GM21367 (cell line): ENCODE results near the gene VPS11.
A peak's percentile ranks its signal among the peaks of the same experiment; 100 is the strongest.

ENCODE experiments used
- ATAC-seq: cut with Tn5 transposase; IDR thresholded peaks from one replicate; pipeline ENCODE4 v1.9.1; 2021; ENCODE audit not compliant: unreplicated experiment

Gene VPS11

DNA sequence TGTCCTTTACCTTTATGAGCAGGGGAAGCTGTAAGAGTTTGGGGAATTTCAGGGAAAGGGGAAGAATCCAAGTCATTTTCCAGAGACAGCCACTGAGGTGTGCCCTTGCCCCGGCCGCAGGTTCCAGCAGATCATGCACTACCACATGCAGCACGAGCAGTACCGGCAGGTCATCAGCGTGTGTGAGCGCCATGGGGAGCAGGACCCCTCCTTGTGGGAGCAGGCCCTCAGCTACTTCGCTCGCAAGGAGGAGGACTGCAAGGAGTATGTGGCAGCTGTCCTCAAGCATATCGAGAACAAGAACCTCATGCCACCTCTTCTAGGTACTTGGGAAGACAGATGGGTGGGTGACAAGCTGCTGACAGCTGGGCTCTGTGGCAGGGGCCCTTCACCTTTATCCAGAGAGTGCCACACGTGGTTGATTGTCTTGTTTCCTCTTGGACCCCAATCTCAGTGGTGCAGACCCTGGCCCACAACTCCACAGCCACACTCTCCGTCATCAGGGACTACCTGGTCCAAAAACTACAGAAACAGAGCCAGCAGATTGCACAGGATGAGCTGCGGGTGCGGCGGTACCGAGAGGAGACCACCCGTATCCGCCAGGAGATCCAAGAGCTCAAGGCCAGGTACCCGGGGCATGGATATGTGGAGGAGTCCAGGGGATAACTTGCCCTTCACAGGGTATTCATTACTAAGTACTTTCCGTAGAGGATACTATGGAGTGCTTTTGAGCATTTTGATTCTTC lies 11.2 kb downstream of the VPS11 start:
- no peak for ATAC-seq

DNA sequence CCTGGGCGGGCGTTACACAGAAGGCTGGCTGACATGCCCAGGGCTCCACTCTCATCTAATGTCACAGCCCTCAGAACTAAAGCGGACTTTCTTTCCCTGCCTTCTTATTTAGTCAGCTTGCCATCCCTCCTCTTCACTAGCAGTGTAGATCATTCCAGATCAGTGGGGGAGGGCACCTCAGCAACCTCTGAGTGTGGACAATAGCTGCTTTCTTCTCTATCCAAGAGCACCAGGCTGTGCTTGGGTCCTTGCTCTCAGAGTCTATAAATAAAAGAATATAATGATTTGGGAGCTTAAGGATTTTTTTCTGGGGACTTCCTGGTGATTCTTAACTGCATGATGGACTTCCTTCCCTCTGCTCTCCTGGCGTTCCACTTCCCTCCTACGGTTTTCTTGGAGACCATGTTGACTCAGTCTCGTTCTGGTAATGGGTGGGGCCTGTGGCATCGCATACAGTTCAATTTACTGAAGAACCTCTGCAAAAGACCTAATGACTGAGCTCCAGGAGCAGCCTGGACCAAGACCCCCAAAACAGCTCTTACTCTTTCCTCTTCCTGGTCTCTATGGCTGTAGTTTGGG lies 14.2 kb downstream of the VPS11 start:
- no peak for ATAC-seq

DNA sequence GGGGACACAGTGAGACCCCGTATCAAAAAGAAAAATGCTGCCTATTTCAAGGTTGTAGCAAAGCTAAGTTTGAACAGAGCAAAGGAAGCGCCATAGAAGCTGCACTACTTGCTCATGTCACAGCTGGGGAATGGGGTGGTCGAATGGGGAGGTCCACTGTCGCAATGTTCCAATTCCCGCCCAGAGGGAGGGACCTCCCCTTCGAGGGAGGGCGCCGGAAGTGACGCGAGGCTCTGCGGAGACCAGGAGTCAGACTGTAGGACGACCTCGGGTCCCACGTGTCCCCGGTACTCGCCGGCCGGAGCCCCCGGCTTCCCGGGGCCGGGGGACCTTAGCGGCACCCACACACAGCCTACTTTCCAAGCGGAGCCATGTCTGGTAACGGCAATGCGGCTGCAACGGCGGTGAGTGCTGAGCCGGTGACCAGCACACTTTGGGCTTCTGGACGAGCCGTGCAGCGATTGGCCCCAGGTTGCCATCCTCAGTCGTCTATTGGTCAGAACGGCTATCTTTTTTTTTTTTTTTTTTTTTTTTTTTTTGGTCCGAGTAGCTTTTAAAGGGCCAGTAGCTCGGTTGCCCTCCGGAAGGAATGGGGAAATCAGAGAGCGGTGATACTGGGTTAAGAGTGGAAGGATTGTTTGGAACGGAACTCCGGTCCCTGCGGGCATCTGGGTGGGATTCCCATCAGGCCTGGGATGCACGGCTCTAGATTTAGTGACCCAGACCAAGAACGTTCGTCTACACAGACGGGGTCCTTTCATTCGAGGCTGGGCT lies 17.2 kb downstream of the VPS11 start, which contains the start of gene HMBS:
Gene HMBS, plus strand, starts transcription at position 219 of the 774 bp plus-strand sequence. Its CDS starts 153 bp downstream, at position 372.
- ATAC-seq = peak; percentile 80

DNA sequence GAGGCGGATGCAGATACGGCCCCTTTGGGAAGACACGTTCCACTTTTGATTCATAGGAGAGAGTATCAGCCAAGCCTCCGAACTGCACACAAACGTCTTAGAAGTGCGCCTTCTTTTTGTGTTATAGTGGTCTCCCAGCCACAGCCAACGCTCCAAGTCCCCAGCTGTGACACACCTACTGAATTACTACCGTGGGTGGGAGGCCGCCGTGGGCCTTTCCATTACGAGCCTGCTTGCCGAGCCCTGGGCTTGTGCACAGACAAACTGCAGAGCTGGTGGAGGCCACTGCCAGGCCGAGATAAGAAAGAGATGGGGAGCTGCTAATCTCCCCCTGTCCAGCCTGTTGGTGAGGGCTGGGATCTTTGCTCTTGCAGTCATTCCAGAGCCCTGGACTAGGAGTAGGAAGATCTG lies 17.8 kb downstream of the VPS11 start:
- peak; percentile 10 for ATAC-seq

DNA sequence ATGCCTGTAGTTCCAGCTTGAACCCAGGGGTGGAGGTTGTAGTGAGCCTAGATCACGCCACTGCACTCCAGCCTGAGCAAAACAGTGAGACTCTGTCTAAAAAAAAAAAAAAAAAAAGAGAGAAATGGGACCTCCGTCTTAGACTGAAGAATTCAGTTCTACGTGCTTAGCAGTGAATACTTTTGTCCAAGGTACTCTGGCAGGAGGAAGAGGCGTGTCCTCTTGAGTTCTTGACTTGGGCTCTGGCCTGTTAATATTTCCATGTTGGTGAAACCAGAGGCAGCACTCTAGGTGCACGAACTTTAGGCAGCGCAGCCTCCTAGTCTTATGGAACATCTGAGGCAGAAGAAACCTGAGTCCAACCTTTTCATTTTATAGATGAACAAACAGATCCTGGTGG lies 19.5 kb downstream of the VPS11 start:
- no peak for ATAC-seq

DNA sequence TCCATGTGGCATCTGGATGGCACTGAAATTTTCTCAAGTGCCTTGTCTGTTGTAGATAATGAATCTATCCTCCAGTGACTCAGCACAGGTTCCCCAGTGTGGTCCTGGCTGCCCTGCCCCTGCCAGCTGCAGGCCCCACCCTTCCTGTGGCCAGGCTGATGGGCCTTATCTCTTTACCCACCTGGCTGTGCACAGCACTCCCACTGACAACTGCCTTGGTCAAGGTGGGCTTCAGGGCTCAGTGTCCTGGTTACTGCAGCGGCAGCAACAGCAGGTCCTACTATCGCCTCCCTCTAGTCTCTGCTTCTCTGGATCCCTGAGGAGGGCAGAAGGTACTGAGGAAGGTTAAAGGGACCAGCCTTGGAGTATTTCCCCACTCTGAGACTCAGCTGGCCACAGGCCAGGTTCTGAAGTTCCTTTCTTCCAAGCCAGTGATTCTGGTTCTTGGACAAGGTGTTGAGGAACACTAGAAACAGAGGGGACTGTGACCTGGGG lies 20.2 kb downstream of the VPS11 start:
- no peak for ATAC-seq

DNA sequence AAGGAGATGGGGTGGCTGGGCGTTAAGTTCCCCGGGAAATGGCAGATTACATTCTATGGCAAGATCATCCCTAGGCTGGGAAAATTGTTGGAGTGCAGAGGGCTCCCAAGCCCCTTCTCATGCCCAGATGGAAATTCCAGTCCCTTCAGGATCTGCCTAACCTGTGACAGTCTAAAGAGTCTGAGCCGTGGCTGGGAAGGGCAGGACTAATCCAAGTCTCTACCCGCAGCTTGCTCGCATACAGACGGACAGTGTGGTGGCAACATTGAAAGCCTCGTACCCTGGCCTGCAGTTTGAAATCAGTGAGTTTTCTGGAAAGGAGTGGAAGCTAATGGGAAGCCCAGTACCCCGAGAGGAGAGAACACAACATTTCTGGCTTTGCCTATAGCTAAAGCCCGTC lies 20.8 kb downstream of the VPS11 start:
- ATAC-seq = no peak

DNA sequence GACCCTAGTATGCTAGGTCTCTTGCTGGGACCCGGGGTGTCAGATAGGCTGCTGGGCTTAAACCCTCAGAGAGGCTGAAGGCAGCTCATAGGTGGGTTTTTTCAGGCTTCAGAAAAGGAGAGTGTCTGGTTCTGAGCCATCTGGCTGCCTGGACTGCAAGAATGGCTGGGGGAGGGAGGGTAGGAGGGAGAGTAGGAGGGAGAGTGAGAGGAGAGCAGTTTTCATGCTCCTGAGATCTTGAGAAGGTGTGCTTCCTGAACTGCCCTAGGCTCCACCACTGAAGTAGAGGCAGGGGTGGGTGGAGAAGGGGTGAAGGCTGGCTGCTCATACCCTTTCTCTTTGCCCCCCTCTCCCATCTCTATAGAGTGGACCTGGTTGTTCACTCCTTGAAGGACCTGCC lies 21.7 kb downstream of the VPS11 start:
- no peak for ATAC-seq

DNA sequence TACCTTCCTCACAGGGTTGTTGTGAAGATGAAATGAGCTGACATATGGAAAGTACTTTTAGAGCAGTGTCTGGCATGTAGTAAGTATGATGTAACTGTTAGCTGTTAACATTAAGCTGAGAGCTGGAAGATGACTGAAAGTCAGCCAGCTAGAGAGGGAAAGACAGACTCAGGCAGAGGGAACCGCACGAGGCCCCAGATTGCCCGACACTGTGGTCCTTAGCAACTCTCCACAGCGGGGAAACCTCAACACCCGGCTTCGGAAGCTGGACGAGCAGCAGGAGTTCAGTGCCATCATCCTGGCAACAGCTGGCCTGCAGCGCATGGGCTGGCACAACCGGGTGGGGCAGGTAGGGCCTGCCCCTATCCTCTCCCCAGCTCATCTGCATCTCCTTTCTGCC lies 23.6 kb downstream of the VPS11 start:
- ATAC-seq = no peak

DNA sequence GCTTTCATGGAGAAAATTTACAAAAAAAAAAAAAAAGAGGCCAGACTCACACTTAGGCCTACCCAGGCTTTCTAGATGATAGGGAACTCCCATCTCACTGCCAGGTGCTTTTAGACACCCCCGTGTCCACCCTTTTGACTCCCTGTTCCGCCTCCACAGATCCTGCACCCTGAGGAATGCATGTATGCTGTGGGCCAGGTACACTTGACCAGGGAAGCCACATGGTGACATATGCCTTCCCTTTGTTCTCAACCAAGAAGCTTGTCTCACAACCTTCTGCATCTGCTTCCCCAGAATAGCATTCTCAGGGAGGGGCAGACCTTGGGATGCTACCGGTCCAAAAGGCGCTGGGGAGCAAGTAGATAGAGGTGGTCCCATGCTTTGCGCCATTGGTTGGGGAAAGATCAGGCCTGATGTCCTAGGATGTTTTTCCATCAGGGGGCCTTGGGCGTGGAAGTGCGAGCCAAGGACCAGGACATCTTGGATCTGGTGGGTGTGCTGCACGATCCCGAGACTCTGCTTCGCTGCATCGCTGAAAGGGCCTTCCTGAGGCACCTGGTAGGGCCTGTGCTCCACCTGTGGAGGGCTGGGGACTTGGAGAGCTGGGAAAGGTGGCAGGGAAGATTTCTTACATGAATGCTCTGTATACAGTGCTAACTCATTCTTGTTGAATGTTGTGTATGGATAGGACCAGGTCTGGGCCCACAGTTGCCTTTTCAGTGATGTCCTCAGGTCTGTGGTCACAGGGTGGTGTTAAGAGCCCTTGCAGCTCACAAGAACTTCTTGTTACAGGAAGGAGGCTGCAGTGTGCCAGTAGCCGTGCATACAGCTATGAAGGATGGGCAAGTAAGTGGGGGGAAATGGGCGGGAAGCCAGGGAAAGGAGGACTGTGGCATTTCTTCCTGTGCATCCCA lies 24.6 kb downstream of the VPS11 start:
- ATAC-seq = no peak

DNA sequence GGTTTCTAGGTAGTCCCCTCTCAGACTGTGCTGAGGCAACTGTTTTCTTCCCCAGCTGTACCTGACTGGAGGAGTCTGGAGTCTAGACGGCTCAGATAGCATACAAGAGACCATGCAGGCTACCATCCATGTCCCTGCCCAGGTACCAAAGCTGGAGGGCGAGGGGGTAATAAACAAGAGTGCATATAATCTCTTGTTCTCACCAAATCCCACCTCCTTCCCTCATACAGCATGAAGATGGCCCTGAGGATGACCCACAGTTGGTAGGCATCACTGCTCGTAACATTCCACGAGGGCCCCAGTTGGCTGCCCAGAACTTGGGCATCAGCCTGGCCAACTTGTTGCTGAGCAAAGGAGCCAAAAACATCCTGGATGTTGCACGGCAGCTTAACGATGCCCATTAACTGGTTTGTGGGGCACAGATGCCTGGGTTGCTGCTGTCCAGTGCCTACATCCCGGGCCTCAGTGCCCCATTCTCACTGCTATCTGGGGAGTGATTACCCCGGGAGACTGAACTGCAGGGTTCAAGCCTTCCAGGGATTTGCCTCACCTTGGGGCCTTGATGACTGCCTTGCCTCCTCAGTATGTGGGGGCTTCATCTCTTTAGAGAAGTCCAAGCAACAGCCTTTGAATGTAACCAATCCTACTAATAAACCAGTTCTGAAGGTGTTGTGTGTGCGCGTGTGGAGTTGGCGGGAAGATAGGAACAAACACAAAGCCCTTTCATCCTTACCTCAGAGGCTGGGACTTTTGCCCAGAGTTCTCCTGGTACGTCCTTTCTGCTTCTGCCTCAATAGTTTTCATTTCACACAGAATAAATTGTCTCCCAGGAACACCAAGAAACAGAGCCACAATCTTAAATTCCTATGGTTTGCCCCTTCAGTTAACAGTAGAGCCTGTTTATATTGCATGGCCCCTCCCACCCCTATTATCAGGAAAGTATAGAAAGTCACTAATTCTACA lies 25.5 kb downstream of the VPS11 start:
- no peak for ATAC-seq

DNA sequence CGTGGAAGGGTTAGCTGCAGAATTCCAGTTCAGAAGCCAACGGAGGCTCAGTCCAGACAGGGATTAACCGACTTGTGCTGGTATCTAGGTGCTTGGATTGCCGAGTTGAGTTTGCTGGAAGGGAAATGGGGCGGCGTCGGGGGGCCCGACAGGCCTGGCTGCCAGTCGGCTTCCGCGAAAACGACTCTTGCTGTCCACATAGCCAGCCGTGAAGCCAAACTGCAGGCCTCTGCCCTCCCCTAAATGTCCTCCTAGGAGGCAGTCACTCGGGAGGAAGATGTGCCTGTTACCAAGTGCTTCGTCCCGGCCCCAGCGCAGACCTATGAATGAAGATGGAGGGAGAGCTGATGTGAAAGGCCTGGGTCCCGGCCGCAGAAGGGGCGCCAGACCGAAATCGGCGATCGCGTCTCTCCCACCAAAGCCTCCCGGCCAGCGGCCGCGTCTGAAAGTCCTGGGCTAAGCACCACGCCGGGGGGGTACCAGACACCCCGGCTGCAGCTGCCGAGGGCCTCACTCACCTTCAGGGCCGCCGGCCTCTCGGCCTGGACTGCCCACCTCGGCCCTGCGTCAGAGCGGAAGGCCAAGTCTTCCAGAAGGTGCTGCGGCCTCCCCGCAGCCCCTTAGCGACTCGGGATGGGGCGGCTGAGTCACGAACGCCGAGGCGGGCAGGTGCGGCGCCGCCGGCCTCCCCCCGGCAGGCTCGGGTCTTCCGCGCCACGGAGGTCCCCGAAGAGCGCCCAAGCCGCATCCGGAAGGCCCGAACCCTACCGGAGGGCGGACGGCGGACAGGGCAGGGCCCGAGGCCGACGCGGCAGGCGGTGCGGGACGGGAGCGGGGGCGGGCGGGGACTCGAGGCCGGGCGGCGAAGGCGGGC lies 26.6 kb downstream of the VPS11 start:
- no peak for ATAC-seq

DNA sequence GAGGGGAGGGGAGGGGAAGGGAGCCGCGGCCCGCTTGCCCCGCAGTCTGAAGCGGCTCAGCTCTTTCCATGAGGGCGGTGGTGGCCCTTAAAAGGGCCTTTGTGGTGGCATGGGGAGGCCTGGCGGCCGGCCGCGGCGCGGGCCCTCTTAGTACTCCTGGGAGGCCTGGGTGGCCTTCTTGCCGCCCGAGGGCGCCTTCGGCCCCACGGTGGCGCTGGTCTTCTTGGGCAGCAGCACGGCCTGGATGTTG lies 27.1 kb downstream of the VPS11 start:
- peak; percentile 29 for ATAC-seq

DNA sequence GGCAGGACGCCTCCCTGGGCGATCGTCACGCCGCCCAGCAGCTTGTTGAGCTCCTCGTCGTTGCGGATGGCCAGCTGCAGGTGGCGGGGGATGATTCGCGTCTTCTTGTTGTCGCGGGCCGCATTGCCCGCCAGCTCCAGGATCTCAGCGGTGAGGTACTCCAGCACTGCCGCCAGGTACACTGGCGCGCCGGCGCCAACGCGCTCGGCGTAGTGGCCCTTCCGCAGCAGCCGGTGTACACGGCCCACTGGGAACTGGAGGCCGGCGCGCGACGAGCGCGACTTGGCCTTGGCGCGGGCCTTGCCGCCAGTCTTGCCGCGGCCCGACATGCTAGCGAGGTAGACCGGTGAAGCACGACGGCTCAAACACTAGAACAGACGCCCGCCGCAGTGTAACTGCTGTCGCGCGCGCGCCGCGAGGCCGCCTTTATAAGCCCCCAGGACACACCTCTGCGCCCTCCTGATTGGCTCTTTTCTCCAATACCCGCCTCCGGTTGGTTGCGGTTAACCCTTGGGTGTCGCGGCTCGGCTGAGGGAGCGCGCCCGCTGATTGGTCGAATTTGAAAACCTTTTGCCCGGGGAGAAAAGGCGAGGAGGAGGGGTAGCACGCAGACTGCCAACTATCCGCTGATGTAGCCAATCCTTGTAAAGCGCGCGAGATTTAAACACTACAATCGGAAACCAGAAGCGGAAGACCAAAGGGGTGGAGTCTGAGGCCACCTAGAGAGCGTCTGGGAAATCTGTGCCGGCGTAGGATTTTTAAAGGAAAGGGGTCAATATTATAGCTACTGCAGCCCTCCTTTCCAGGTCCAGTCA lies 27.7 kb downstream of the VPS11 start:
- ATAC-seq = peak; percentile 75

DNA sequence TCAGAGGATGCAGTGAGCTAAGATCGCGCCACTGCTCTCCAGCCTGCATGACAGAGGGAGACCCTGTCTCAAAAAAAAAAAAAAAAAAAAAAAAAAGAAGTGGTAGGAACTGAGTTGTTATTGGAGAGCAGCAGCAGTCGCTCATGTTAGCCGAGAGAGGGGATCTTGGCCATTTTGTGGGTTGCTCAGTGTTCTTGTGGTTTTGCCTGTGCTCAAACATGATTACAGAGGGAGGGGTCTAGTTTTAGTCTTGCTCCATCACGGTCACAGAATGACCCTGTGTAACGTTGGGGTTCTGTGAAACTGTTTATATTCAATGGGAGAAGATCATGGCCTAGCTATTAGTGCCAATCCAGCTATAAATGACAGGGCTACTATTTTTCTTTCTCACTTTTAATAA lies 32.1 kb downstream of the VPS11 start:
- ATAC-seq = no peak

DNA sequence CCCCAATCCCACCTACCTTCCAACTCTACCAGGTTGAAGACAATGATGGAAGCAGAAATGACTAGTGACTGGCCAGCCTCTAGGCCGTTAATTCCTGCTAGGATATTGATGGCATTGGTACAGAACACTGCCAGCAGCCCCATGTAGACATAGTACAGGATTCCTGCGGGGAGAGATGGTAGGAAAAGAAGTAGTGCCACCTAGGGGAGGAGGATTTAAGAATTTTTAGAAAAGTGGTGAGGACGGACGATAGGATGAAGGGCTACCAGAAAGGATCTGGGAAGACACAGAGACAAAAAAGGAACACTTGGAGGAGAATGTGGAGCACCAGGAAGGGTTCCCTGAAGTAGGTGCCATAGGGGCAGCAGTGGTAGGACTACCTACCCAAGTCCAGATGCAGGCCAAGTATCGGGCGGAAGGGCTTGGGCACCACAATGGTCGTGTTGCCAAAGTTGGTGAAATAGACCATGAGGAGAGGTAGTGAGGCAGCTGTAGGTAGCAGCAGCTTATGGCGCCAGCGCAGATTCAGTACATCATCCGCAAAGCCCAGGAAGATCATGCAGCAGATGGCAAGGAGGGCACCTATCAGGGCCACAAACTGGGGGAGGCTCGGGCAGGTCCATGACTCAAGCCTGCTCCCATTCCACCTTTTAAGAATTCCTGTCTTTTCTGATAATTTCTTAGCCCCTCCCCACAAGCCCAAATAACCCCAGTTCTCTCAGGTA lies 32.8 kb downstream of the VPS11 start:
- no peak for ATAC-seq

DNA sequence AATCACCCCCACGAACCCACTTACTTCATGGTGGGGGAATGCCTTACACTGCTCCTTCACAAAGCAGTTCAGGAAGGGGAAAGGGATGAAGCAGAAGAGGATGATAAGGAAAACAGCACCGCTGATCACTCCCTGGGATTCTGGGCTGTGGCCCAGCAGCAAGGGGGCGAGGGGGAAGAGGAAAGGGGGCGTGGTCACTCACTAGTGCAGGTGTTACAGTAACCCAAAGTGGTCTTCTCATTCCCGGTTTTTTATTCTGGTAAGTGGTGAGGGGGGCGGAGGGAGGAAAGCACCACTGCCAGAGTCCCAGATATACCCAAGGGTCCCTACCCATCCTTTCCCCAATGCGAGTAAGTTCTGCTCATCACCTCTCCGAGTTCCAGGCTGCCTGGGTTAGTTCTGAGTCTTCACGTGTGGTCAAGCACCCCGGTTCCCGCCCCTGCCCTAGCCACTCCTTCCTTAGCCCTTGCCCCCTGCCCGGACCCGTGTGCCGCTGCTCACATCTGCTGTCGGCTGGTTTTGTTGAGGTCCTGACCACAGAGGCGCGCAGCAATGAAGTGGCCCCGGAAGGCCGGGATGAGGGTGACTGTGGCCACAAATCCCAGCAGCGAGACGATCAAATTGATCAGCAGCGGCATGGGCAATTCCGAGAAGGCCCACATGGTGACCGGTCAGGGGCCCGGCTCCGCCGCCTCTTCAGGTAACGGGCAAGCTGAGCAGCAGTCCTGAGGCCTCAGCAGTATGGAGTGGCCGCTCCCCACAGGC lies 33.6 kb downstream of the VPS11 start:
- ATAC-seq = peak; percentile 11
